ENCODE data around the gene ALDH18A1. TPM values are rescaled to one million over a fixed set of nuclear protein-coding genes. Genes with fewer than 3 reads are reported as not detected.
"Not testable (repeated sequence)": the region's sequence is repeated elsewhere in the genome, so short reads cannot be mapped to it uniquely, and the experiment has no call there.

Gene ALDH18A1
- total RNA-seq, 2 donors from 2014 or later = 153 to 235 TPM

DNA sequence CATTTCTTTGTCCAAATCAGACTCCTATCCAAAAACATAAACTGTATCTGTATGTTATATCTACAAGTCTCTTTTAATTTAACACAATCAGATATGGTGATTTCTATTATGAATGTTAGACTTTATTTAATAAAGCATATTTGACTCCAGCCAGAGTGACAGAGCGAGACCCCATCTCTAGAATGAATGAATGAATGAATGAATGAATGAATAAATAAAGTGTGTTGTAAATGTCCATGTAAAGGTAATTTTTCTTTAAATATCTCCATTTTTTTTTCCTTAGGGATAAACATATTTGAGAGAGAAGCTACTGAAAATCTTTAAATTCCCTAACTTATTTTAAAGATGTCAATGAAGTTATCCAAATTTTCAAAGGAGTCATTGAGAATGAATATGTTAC, 18.1 kb upstream of the ALDH18A1 start:
- H3K27me3 ChIP-seq = no peaks in the 10 kb centered on the region
- no peak overlapping the region for H3K9ac ChIP-seq (ENCODE audit: low read depth in 2 of 2, low read length in 2 of 2)
- no peak for DNase-seq
- H3K9me3 ChIP-seq = no peaks in the 10 kb centered on the region
- intact Hi-C loops (cut with DNase I) = no loop called here
- TF ChIP-seq, protein P1, sequence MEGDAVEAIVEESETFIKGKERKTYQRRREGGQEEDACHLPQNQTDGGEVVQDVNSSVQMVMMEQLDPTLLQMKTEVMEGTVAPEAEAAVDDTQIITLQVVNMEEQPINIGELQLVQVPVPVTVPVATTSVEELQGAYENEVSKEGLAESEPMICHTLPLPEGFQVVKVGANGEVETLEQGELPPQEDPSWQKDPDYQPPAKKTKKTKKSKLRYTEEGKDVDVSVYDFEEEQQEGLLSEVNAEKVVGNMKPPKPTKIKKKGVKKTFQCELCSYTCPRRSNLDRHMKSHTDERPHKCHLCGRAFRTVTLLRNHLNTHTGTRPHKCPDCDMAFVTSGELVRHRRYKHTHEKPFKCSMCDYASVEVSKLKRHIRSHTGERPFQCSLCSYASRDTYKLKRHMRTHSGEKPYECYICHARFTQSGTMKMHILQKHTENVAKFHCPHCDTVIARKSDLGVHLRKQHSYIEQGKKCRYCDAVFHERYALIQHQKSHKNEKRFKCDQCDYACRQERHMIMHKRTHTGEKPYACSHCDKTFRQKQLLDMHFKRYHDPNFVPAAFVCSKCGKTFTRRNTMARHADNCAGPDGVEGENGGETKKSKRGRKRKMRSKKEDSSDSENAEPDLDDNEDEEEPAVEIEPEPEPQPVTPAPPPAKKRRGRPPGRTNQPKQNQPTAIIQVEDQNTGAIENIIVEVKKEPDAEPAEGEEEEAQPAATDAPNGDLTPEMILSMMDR (IDR thresholded peaks at IDR 0.05) = no peak
- H3K36me3 ChIP-seq = no peaks in the 10 kb centered on the region
- no peaks in the 10 kb centered on the region for H3K4me1 ChIP-seq
- no peak overlapping the region for H3K4me3 ChIP-seq
- H3K27ac ChIP-seq = no peak overlapping the region

DNA sequence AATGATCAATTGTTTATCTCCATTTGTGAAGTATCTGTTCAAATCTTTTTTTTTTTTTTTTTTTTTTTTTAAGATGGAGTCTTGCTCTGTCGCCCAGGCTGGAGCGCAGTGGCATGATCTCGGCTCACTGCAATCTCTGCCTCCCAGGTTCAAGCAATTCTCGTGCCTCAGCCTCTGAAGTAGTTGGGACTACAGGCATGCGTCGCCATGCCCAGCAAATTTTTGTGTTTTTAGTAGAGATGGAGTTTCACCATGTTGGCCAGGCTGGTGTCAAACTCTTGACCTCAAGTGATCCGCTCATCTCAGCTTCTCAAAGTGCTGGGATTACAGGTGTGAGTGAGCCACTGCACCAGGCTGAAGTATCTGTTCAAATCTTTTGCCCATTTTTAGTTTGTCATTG, 16.1 kb upstream of the ALDH18A1 start:
- H3K9me3 ChIP-seq; intact Hi-C loops (cut with DNase I); H3K9ac ChIP-seq (ENCODE audit: low read depth in 2 of 2, low read length in 2 of 2); H3K27ac ChIP-seq; H3K4me1 ChIP-seq; DNase-seq; H3K36me3 ChIP-seq; H3K27me3 ChIP-seq; H3K4me3 ChIP-seq: not testable (repeated sequence)

- Histone ChIP-seq H3K9me3 (no peaks in the 10 kb centered on the region), H3K36me3 (no peaks in the 10 kb centered on the region)
- TF ChIP-seq, protein P1 (IDR thresholded peaks at IDR 0.05) = no peak
These were observed 8.0 kb upstream of the ALDH18A1 start for GRCh38 chr10:95664543-95664942.

GRCh38 chr10:95663496-95663895, 7.0 kb upstream of the ALDH18A1 start:
- H3K27ac ChIP-seq = no peak overlapping the region
- TF ChIP-seq, protein P1 (IDR thresholded peaks at IDR 0.05) = no peak
- intact Hi-C loops (cut with DNase I) = no loop called here
- no peaks in the 10 kb centered on the region for H3K27me3 ChIP-seq
- no peaks in the 10 kb centered on the region for H3K9me3 ChIP-seq
- no peaks in the 10 kb centered on the region for H3K4me1 ChIP-seq
- DNase-seq = no peak
- no peak overlapping the region for H3K9ac ChIP-seq (ENCODE audit: low read depth in 2 of 2, low read length in 2 of 2)
- H3K36me3 ChIP-seq = no peaks in the 10 kb centered on the region
- H3K4me3 ChIP-seq = no peak overlapping the region

More at GRCh38 chr10:95664543-95664942, 8.0 kb upstream of the ALDH18A1 start:
- Histone ChIP-seq H3K4me3 (no peak overlapping the region), H3K4me1 (no peaks in the 10 kb centered on the region), H3K27ac (no peak overlapping the region), H3K9ac (ENCODE audit: low read depth in 2 of 2, low read length in 2 of 2) (no peak overlapping the region), H3K27me3 (no peaks in the 10 kb centered on the region)
- intact Hi-C loops (cut with DNase I) = no loop called here
- no peak for DNase-seq

DNA sequence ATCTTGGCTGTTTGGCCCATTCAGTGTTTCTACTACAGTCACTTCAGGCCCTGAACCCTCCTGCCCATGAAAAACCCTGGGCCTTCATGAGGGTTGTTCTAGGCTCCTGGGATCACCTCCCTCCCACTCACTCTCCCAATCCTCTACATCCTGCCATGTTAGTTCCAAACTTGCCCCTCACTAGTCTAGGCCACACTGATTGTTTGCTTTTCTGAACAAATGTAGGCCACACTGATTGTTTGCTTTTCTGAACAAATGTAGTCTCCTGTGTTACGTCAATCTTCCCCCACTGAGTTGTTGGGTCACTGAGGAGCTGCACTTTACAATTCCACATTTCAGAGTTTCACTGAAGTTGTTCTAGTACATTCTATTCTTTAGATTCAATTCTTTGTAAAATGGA, 5.3 kb upstream of the ALDH18A1 start:
- no peaks in the 10 kb centered on the region for H3K9me3 ChIP-seq
- H3K9ac ChIP-seq (ENCODE audit: low read depth in 2 of 2, low read length in 2 of 2) = no peak overlapping the region
- H3K4me3 ChIP-seq = no peak overlapping the region
- no peak for DNase-seq
- H3K27me3 ChIP-seq = no peaks in the 10 kb centered on the region
- H3K36me3 ChIP-seq = no peaks in the 10 kb centered on the region
- H3K4me1 ChIP-seq = no peaks in the 10 kb centered on the region
- no peak overlapping the region for H3K27ac ChIP-seq
- intact Hi-C loops (cut with DNase I) = no loop called here
- TF ChIP-seq, protein P1 (IDR thresholded peaks at IDR 0.05) = no peak

DNA sequence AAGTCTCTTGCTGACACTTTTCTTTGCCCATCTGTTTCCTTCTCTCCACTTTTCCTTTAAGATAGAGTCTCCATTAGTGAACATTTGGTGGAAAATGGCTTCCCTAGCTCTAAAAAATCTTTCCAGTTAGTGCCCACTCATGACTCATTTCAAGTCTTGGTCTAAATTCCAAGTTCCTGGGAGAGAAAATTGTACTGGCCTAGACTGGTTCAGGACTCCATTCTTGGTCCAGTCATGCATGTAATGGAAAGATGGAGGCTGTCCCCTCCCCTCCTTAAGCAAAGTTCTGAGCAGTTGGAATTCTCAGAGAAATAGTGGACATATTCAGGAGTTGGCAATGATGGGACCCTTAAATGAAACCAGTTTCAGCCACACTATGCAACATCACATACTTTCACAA, 3.8 kb upstream of the ALDH18A1 start:
- Histone ChIP-seq H3K9me3 (no peaks in the 10 kb centered on the region), H3K9ac (ENCODE audit: low read depth in 2 of 2, low read length in 2 of 2) (no peak overlapping the region), H3K27ac (no peak overlapping the region), H3K36me3 (no peaks in the 10 kb centered on the region), H3K27me3 (no peaks in the 10 kb centered on the region), H3K4me3 (no peak overlapping the region), H3K4me1 (no peaks in the 10 kb centered on the region)
- no peak for DNase-seq
- intact Hi-C loops (cut with DNase I) = no loop called here
- TF ChIP-seq, protein P1 (IDR thresholded peaks at IDR 0.05) = no peak
